Hematopoietic multipotent progenitor cell treated with erythropoietin and hydrocortisone succinate and interleukin-3 and kit ligand, for 17 days (in vitro differentiated cells): ENCODE results near the gene CDX4.
"Not testable (repeated sequence)": the region's sequence is repeated elsewhere in the genome, so short reads cannot be mapped to it uniquely, and the experiment has no call there.

Source experiments
- DNase-seq: peaks from one replicate; pipeline ENCODE4 v3.0.0-alpha.2; 2015; ENCODE audit warnings: low spot score

The CDX4 gene

GRCh38 chrX:73446831-73447230, at the start of gene CDX4:
Gene CDX4 (plus strand): TSS chrX:73447053. CDS start chrX:73447254, 201 bp downstream.
- DNase-seq = no peak

- DNase-seq = no peak
Measured at GRCh38 chrX:73398185-73398914, 48.5 kb upstream of the CDX4 start.

GRCh38 chrX:73400136-73400748, 46.6 kb upstream of the CDX4 start:
- DNase-seq = no peak

GRCh38 chrX:73401591-73402266, 45.1 kb upstream of the CDX4 start:
- no peak for DNase-seq

GRCh38 chrX:73412930-73413329, 33.9 kb upstream of the CDX4 start:
- no peak for DNase-seq

- no peak for DNase-seq
Measured at GRCh38 chrX:73447311-73447794, 500 bp downstream of the CDX4 start.

GRCh38 chrX:73448379-73448778, 1.5 kb downstream of the CDX4 start:
- DNase-seq = no peak

- no peak for DNase-seq
Measured at GRCh38 chrX:73455171-73455570, 8.3 kb downstream of the CDX4 start.

GRCh38 chrX:73457306-73457705, 10.5 kb downstream of the CDX4 start:
- no peak for DNase-seq

GRCh38 chrX:73468376-73468775, 21.5 kb downstream of the CDX4 start:
- DNase-seq = no peak

GRCh38 chrX:73478961-73479360, 32.1 kb downstream of the CDX4 start:
- DNase-seq = no peak

GRCh38 chrX:73481521-73481920, 34.7 kb downstream of the CDX4 start:
- no peak for DNase-seq

- no peak for DNase-seq
Measured at GRCh38 chrX:73490661-73491060, 43.8 kb downstream of the CDX4 start.

GRCh38 chrX:73492178-73492577, 45.3 kb downstream of the CDX4 start:
- not testable (repeated sequence) for DNase-seq
